ENCODE measurements around the gene ZBED4.

DNA sequence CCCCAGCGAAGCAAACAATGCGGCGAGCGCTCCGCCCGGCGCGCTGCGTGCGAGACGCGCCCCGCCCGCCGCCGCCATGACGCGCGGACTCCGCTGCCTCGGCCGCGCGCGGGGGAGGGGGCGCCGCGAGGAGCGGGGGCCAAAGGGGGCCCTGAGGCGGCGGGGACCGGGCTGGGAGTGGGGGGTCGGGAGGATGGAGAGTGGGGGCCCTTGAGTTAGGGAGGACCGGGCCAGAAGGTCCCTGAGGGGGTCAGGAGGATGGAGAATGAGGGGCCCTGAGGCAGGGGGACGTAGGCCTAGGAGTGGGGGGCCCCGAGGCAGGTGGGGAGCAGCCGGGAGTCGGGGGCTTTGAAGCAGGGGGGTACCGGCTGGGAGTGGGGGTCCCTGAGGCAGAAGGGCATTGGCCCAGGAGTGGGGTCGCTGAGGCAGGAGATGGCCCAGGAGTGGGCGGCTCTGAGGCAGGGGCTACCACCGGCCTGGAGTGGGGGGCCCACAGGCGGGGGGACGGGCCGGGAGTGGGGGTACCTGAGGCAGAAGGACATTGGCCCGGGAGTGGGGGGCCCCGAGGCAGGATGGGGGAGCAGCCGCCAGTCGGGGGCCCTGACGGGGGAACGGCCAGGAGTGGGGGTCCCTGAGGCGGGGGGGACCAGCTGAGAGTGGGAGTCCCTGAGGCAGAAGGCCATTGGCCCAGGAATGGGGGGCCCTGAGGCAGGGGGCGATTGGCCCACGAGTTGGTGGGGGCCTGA lies 25.6 kb upstream of the ZBED4 start, which contains the start of gene BRD1:
- no peak for TF ChIP-seq EZH2 (IDR thresholded peaks at IDR 0.05; ENCODE audit: borderline replicate concordance, low read depth, low read length, poor library complexity, severe bottlenecking)
- TF ChIP-seq CTCF (conservative IDR thresholded peaks at IDR 0.05; ENCODE audit: low read depth, low read length): no peak

Measured in A673 (cell line).